ENCODE measurements around the gene LPCAT3.

The LPCAT3 gene

GRCh38 chr12:7018350-7019042 is at the start of gene LPCAT3:
Gene LPCAT3 (minus strand): TSS chr12:7018476. CDS start chr12:7018424, 52 bp downstream.
- peak; percentile 86 for TF ChIP-seq CTCF (IDR thresholded peaks at IDR 0.05; ENCODE audit: insufficient read depth, low read depth, low read length, missing control alignments)
- peak within 1 kb of the TSS; percentile 68 for H3K4me3 ChIP-seq (ENCODE audit: low read depth, low read length)
- peak; percentile 97 for DNase-seq (ENCODE audit: low read depth)

- DNase-seq (ENCODE audit: low read depth) = no peak
- no peak overlapping the region for H3K4me3 ChIP-seq (ENCODE audit: low read depth, low read length)
- no peak for TF ChIP-seq CTCF (IDR thresholded peaks at IDR 0.05; ENCODE audit: insufficient read depth, low read depth, low read length, missing control alignments)
Observed at GRCh38 chr12:7067096-7067495, 48.8 kb upstream of the LPCAT3 start.

GRCh38 chr12:7066596-7066995 is 48.3 kb upstream of the LPCAT3 start:
- no peak overlapping the region for H3K4me3 ChIP-seq (ENCODE audit: low read depth, low read length)
- TF ChIP-seq CTCF (IDR thresholded peaks at IDR 0.05; ENCODE audit: insufficient read depth, low read depth, low read length, missing control alignments) = no peak
- DNase-seq (ENCODE audit: low read depth) = no peak

GRCh38 chr12:7065073-7065623 is 46.9 kb upstream of the LPCAT3 start:
- TF ChIP-seq CTCF (IDR thresholded peaks at IDR 0.05; ENCODE audit: insufficient read depth, low read depth, low read length, missing control alignments) = no peak
- H3K4me3 ChIP-seq (ENCODE audit: low read depth, low read length) = no peak overlapping the region
- no peak for DNase-seq (ENCODE audit: low read depth)

GRCh38 chr12:7064516-7064915 is 46.2 kb upstream of the LPCAT3 start:
- TF ChIP-seq CTCF (IDR thresholded peaks at IDR 0.05; ENCODE audit: insufficient read depth, low read depth, low read length, missing control alignments) = no peak
- no peak overlapping the region for H3K4me3 ChIP-seq (ENCODE audit: low read depth, low read length)
- no peak for DNase-seq (ENCODE audit: low read depth)

- no peak for TF ChIP-seq CTCF (IDR thresholded peaks at IDR 0.05; ENCODE audit: insufficient read depth, low read depth, low read length, missing control alignments)
- no peak for DNase-seq (ENCODE audit: low read depth)
- H3K4me3 ChIP-seq (ENCODE audit: low read depth, low read length) = no peak overlapping the region
Observed at GRCh38 chr12:7061596-7061995, 43.3 kb upstream of the LPCAT3 start.

GRCh38 chr12:7061138-7061537 is 42.9 kb upstream of the LPCAT3 start:
- H3K4me3 ChIP-seq (ENCODE audit: low read depth, low read length) = no peak overlapping the region
- no peak for TF ChIP-seq CTCF (IDR thresholded peaks at IDR 0.05; ENCODE audit: insufficient read depth, low read depth, low read length, missing control alignments)
- no peak for DNase-seq (ENCODE audit: low read depth)

All from GM12865 (cell line).